Mesothelial cell of epicardium (in vitro differentiated cells): ENCODE data around the gene SKOR1. TPM values are rescaled to one million over a fixed set of nuclear protein-coding genes. Genes with fewer than 3 reads are reported as not detected.

Source experiments
- DNase-seq, 2 experiments: peaks; one replicate each; pipeline ENCODE4 v3.0.0; 2021; ENCODE audit warnings: low spot score in 2 of 2; ENCODE audit not compliant: unreplicated experiment in 2 of 2
- H3K27ac Mint-ChIP-seq: 2 replicates; pipeline ENCODE4 v1.8.0; 2021; ENCODE audit warnings: mixed read lengths
- H3K27me3 Mint-ChIP-seq: 2 replicates; pipeline ENCODE4 v1.8.0; 2021; ENCODE audit warnings: low read depth, mixed read lengths
- H3K36me3 Mint-ChIP-seq: 2 replicates; pipeline ENCODE4 v1.8.0; 2021; ENCODE audit warnings: mixed read lengths
- H3K4me1 Mint-ChIP-seq: 2 replicates; pipeline ENCODE4 v1.8.0; 2021; ENCODE audit warnings: mixed read lengths
- H3K4me3 Mint-ChIP-seq: 2 replicates; pipeline ENCODE4 v1.8.0; 2021; ENCODE audit warnings: mild to moderate bottlenecking, moderate library complexity, mixed read lengths
- H3K9me3 Mint-ChIP-seq: 2 replicates; pipeline ENCODE4 v1.8.0; 2021; ENCODE audit warnings: mixed read lengths
- total RNA-seq: library from RNA; stranded (reverse); gene quantifications from 3 replicates; pipeline ENCODE4 v1.2.1, GENCODE V29; 2021
- TF ChIP-seq, protein P1 (sequence below): fragments of 200-600 bp; sonication (generic); IDR thresholded peaks from one replicate; pipeline ENCODE4 v1.5.0; 2021; ENCODE audit warnings: antibody characterized with exemption; ENCODE audit not compliant: unreplicated experiment

The SKOR1 gene
- total RNA-seq, 1 donor from 2014 or later, result 1.1 TPM

- TF ChIP-seq, protein P1, sequence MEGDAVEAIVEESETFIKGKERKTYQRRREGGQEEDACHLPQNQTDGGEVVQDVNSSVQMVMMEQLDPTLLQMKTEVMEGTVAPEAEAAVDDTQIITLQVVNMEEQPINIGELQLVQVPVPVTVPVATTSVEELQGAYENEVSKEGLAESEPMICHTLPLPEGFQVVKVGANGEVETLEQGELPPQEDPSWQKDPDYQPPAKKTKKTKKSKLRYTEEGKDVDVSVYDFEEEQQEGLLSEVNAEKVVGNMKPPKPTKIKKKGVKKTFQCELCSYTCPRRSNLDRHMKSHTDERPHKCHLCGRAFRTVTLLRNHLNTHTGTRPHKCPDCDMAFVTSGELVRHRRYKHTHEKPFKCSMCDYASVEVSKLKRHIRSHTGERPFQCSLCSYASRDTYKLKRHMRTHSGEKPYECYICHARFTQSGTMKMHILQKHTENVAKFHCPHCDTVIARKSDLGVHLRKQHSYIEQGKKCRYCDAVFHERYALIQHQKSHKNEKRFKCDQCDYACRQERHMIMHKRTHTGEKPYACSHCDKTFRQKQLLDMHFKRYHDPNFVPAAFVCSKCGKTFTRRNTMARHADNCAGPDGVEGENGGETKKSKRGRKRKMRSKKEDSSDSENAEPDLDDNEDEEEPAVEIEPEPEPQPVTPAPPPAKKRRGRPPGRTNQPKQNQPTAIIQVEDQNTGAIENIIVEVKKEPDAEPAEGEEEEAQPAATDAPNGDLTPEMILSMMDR, result no peak
- H3K36me3 Mint-ChIP-seq, result peaks cover 4% of the 10 kb centered on the region
- H3K27me3 Mint-ChIP-seq, result peaks cover 9% of the 10 kb centered on the region
- no peak overlapping the region for H3K27ac Mint-ChIP-seq
- no peaks in the 10 kb centered on the region for H3K9me3 Mint-ChIP-seq
- DNase-seq, result no peak
- no peak overlapping the region for H3K4me3 Mint-ChIP-seq
- H3K4me1 Mint-ChIP-seq, result peaks cover 2% of the 10 kb centered on the region
Measured at GRCh38 chr15:67778968-67779548, 46.3 kb upstream of the SKOR1 start.

DNA sequence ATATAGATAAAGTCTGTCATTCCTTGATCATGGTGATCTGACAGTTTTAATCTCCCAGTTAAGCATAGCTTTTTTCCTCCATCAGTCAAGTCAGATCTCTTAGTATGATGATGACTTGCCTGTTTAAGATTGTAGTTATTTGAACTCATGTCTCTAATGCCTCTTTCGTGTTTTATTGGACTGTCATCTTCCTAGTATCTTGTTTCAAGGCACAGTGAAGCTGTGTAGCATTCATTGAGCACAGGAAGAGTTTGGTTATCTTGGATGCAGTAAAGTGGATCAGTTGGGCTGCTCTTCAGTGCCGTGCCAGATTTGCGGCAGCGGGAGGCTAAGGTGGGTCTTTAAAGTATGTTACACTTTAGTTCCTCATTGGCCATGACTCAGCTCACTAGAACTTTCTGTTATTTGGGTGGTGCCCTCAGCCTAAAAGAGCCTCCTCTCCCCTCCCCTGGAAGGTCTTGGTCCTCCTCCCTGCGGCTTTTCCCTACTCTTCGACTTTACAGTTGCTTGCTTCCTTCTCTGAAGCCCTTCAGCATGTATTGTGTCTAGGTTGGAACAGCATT is 45.7 kb upstream of the SKOR1 start:
- Mint-ChIP-seq H3K27ac (no peak overlapping the region), H3K36me3 (peaks cover 4% of the 10 kb centered on the region), H3K4me3 (no peak overlapping the region), H3K4me1 (peaks cover 2% of the 10 kb centered on the region), H3K27me3 (peaks cover 9% of the 10 kb centered on the region), H3K9me3 (no peaks in the 10 kb centered on the region)
- TF ChIP-seq, protein P1, result no peak
- no peak for DNase-seq

DNA sequence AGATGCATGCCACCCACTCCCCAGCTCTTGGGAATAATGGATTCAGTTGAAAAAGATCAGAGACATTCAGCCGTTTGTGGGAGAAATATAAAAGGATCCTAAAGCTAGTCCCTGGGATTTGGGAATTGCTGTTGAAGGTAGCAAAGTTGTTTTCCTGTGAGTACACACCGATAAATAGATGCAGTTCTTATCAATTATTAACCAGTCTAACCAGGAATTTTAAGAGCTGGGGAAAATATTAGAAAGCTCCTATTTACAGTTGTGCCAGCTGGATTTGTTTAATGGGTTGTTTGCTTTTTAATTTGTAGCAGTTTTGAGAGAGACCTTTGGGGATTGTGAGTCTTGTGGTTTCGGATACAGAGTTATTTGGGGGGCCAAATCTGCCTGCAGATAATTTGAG is 44.2 kb upstream of the SKOR1 start:
- Mint-ChIP-seq H3K27ac (no peak overlapping the region), H3K9me3 (no peaks in the 10 kb centered on the region), H3K4me1 (peaks cover 2% of the 10 kb centered on the region), H3K36me3 (peaks cover 4% of the 10 kb centered on the region), H3K27me3 (peaks cover 9% of the 10 kb centered on the region), H3K4me3 (no peak overlapping the region)
- DNase-seq, result no peak
- TF ChIP-seq, protein P1, result no peak

GRCh38 chr15:67781907-67782690 is 43.2 kb upstream of the SKOR1 start:
- no peak overlapping the region for H3K27ac Mint-ChIP-seq
- peaks cover 4% of the 10 kb centered on the region for H3K36me3 Mint-ChIP-seq
- peaks cover 9% of the 10 kb centered on the region for H3K27me3 Mint-ChIP-seq
- TF ChIP-seq, protein P1, result no peak
- H3K4me1 Mint-ChIP-seq, result peaks cover 2% of the 10 kb centered on the region
- H3K4me3 Mint-ChIP-seq, result no peak overlapping the region
- no peak for DNase-seq
- no peaks in the 10 kb centered on the region for H3K9me3 Mint-ChIP-seq

- Mint-ChIP-seq H3K27me3 (peaks cover 8% of the 10 kb centered on the region), H3K4me1 (peaks cover 2% of the 10 kb centered on the region), H3K9me3 (no peaks in the 10 kb centered on the region), H3K27ac (no peak overlapping the region), H3K4me3 (no peak overlapping the region), H3K36me3 (peaks cover 4% of the 10 kb centered on the region)
- no peak for DNase-seq
- TF ChIP-seq, protein P1, result no peak
Measured at GRCh38 chr15:67782691-67782991, 42.7 kb upstream of the SKOR1 start.
